Measurements from ENCODE around the gene CUL7.
"Not testable (repeated sequence)": the region's sequence is repeated elsewhere in the genome, so short reads cannot be mapped to it uniquely, and the experiment has no call there.

Gene CUL7

DNA sequence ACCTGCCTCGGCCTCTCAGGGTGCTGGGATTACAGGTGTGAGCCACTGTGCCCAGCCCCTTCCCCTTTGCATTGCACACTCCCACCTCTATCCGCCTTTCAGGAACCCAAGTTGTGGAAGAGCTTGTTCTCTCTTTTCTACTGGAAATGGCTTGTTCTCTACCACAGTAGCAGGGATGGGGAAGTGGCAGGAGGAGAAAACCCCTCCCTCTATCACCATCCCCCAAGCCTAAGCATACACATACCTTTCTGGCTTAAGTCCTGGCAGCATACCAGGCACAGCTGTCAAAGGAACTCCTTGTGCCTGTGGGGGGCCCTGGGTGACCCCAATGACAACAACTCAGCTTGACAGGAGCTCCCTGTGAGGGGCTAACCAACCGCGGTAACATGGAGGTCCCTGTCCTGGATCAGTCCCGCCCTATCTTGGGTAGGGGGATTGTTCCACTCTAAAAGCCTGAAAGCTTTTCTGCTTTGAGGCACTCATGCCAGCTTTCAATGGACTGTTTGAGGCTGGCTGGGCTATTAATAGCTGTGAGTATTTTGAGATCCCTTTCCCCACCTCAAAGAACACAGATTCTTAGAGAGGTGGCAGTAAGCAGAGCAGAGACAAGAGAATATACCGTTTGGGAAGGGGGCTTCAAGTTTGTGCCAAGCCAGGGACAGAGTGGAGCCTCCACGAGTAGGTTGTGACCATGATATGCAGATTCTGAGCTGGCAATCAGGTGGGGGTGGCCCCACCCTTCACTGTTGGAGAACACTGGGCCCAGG is 37.3 kb downstream of the CUL7 start:
- no peak for DNase-seq (ENCODE audit: low read depth in 2 of 2)

DNA sequence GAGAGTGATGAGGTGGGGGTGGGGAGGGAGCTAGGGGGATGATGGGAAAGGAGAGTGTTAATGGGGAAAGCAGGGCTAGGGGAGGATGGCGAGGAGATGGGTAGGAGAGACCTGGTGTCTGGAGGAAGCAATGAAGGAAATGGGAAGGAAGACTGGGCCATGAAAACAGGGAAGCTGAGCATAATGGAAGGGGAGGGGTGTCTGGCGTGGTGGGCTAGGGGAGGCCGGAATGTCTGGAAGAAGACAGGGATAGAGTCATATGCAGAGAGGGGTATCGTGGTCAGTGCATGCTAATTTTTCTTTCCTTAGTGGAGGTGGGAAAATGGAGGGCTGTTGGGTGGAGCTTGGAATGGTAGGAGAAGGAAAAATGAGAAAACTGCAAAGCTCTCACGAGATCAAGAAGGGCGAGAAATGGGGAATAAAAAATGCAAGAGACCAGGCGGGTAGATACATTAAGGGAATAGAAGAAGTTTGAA is 39.2 kb downstream of the CUL7 start:
- no peak for DNase-seq (ENCODE audit: low read depth in 2 of 2)

DNA sequence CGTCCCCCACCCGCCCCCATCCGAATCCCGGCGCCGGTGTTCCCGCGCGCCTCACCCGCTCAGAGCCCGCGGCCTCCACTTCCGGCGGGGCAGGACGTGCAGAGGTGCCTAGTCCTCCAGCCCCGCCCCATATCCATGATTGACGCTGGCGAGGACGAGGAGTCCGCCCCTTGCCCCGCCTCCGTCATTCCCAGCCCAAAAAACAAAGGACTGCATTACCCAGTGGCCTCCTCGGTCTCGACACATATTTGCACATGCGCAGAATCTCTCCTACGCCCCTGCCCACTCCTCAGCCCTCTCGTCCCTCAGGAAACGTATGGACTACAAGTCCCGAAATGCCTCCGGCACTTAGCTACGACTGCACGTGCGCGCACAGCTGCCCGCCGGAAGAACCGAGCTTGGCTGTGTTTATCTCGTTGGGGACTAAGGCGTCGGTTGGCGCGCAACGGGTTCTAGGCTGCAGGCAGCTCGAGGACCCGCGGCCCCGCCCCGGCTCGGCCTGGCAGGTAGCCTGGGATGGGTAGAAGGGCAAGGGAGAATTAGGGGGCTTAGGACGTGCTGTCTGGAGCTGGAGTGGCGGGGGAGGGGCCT is 39.7 kb downstream of the CUL7 start, which contains the start of the genes KLHDC3 and MEA1:
Gene KLHDC3 (plus strand): TSS at position 407 of the 591 bp plus-strand sequence. CDS start 2,944 bp downstream, outside the sequence.
Gene MEA1 (minus strand): TSS at position 104 of the 591 bp plus-strand sequence. CDS start 133 bp downstream, outside the sequence.
- peak; percentile 96 to 99 for DNase-seq (ENCODE audit: low read depth in 2 of 2)

- no peak for DNase-seq (ENCODE audit: low read depth in 2 of 2)
Observed at GRCh38 chr6:43013097-43013842, 40.4 kb downstream of the CUL7 start.

DNA sequence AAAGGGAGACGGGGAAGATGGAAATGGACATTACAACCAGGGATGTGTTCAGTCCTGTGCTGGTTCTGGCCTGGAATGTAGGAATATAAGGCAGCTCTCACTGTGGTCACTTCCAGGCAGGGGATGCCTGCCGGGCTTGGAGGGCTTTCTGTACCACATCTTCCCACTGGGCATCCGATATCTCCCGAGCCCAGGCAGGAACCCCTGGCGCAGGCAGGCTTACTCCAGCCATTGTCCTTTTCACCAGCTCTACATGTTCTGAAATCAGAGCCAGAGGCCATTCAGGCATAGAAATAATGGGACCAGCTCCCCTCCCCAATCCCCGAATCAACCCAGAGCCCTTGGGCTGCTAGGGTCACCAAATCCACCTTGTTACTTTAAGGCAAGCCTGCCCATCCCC is 41.3 kb downstream of the CUL7 start:
- DNase-seq (ENCODE audit: low read depth in 2 of 2): no peak

DNA sequence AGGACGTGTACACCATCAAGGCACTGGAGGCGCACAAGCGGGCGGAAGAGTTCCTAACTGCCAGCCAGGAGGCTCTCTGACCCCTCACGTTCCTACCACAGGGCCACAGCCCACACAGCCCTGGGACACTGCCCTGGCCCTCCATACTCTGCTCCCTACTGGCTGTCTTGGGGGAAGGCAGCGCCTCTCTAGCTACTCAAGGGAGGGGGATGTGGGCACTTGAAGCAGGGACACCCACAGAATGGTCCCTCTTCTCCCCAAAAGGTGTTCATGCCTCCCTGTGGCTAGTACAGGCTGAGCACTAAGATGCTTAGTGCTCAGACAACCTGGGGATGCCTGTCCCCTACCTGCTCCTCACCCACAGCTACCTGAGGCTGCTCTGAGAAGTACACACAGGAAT is 42.4 kb downstream of the CUL7 start:
- no peak for DNase-seq (ENCODE audit: low read depth in 2 of 2)

DNA sequence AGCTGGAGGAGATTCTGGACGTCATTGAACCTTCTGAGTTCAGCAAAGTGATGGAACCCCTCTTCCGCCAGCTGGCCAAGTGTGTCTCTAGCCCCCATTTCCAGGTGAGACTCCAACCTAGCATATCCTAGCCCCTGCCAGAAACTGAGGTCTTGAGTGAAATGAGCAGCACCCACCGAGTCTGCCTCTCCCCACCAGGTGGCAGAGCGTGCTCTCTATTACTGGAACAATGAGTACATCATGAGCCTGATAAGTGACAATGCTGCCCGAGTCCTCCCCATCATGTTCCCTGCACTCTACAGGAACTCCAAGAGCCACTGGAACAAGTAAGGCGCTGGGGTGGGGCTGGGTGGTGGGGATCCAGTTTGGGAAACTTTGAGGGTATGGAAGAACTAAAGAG is 44.5 kb downstream of the CUL7 start:
- DNase-seq (ENCODE audit: low read depth in 2 of 2): no peak

DNA sequence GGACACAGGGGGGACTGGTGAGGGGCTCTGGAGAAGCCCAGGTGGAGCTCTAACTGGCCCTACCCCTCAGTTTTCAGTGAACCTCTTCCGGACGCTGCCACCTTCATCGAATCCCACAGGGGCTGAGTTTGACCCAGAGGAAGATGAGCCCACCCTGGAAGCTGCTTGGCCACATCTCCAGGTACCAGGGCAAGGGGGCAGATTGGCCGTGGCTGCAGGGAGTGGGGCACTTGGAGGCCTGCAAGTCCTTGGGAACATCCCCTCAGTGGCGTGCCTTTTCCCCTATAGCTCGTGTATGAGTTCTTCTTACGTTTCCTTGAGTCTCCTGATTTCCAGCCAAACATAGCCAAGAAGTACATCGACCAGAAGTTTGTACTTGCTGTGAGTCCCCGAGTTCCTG is 46.5 kb downstream of the CUL7 start:
- no peak for DNase-seq (ENCODE audit: low read depth in 2 of 2)

- no peak for DNase-seq (ENCODE audit: low read depth in 2 of 2)
Observed at GRCh38 chr6:43006251-43006650, 47.4 kb downstream of the CUL7 start.

GRCh38 chr6:43005844-43006243 is 47.8 kb downstream of the CUL7 start:
- DNase-seq (ENCODE audit: low read depth in 2 of 2): no peak

DNA sequence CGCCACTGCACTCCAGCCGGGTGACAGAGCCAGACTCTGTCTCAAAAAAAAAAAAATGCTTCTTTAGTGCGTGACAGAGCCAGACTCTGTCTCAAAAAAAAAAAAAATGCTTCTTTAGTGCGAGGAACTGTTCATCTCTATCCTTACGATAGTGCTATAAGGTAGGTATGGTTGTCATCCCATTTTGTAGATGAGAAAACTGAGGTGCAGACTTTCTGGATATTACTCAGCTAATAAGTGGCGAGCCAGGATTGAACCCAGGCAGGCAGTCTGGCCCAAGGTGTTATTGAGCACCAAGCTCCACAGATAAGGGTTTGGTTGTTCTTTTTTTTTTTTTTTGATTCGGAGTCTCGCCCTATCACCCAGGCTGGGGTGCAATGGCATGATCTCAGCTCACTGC is 51.8 kb downstream of the CUL7 start:
- DNase-seq (ENCODE audit: low read depth in 2 of 2): no peak

GRCh38 chr6:42998205-42998604 is 55.4 kb downstream of the CUL7 start:
- not testable (repeated sequence) for DNase-seq (ENCODE audit: low read depth in 2 of 2)

DNA sequence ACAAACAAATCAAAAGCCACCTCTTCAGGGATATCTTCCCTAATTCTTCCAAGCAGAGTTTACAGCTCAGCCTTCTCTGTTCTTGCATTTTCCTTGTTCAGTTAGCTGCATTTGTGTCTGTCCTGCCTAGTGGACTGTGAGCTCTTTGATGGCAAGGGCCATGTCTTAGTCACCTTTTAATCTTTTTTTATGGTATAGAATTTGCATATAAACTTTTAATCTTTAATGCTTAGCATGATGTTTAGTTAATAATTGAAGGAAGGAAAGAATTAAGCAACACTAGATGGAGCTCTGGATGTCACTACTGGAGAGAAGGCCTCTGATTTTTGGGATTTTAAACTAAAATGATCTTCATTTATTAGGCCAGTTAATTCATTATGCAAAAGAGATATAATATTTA is 57.1 kb downstream of the CUL7 start:
- DNase-seq (ENCODE audit: low read depth in 2 of 2): no peak

DNA sequence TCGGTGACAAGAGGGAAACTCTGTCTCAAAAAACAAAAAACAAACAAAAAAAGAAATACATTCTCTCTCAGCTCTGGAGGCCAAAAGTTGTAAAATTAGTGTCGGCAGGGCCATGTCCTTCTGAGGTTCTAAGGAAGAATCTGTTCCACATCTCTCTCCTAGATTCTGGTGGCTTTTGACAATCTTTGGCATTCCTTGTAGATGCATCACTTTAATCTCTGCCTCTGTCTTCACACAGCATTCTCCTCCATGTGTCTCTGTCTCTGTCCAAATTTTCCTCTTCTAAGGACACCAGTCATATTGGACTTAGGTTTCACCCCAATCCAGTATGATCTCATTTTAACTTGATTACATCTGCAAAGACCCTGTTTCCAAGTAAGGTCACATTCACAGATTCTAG is 60.2 kb downstream of the CUL7 start:
- DNase-seq (ENCODE audit: low read depth in 2 of 2): no peak

DNA sequence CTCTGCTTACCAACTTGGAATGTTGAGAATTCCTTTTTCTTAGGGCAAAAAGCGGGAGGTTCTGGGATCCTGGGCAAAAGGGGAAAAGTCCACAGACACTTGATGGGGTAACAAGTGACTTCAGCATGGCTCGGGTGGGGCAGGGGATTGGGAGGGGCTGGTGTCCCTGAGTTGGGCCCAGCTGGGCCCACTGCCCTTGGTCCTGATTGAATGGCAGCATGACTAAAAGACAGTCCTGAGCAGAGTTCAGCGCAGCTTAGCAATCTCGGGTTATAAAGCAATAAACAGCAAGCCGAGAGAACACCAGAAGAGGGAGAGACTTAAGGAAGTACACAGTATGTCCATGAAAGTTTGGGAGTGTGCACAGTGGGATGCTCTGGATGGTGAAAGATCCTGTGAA is 63.7 kb downstream of the CUL7 start:
- DNase-seq (ENCODE audit: low read depth in 2 of 2): no peak

GRCh38 chr6:42988486-42989020 is 65.1 kb downstream of the CUL7 start:
- DNase-seq (ENCODE audit: low read depth in 2 of 2): no peak
